Activated T-helper 1 cell treated with anti-CD3 and anti-CD28 coated beads, Interleukin-2, amount 50 U/mL, for 16 hours (primary cell): Measurements from ENCODE around the gene PPT2.
"Not testable (repeated sequence)": the region's sequence is repeated elsewhere in the genome, so short reads cannot be mapped to it uniquely, and the experiment has no call there.

Experiments
- DNase-seq, 2 donors: peaks; one replicate each; pipeline ENCODE4 v3.0.0-alpha.2; 2020; ENCODE audit warnings: low read depth in 1 of 2, low spot score in 1 of 2

PPT2 gene

GRCh38 chr6:32175711-32176475, 22.0 kb downstream of the PPT2 start, which contains the start of gene AGPAT1:
Gene AGPAT1 (minus strand): TSS chr6:32176084. CDS start chr6:32171496, 4,588 bp downstream.
- DNase-seq, result peak; percentile 91 to 93

DNA sequence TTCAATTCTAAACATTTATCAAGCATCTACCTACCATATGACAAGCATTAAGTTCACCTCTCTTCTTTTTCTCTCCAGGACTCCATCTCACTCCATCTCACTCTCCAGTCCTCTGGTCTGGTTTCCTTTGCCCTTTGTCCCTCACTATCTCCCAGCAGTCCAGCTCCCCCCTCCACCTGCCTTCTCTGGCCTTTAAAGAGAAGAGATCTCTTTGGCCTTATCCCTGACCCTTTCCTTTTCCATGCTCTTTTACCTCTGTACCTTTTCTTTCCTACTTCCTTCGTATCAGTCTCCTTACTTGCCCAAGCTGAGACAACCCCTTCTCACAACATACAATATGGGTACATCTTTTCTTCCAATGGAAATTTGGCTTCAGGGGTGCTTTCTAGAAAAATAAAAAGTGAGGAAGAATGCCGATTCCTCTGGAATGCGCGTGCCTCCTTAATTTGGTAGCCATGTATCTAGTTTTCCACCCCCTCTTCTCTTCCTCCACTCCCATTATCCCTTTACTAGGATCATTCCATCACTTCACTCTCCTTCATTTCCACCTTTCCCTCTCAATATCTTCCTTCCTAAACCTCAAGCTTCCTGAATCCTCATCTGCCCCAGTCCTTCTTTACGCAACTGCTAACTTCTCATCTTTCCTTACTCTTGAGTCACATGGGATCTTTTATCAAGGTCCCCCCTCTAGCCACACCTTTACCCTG, 22.7 kb downstream of the PPT2 start:
- no peak for DNase-seq

- DNase-seq, result no peak
Measured at GRCh38 chr6:32177183-32177787, 23.3 kb downstream of the PPT2 start.

- DNase-seq, result peak; percentile 79 to 87
Measured at GRCh38 chr6:32177788-32178546, 24.0 kb downstream of the PPT2 start, which contains the start of gene RNF5. Gene RNF5 (plus strand): TSS chr6:32178405. CDS start chr6:32178512, 107 bp downstream.

GRCh38 chr6:32178547-32179440, 24.9 kb downstream of the PPT2 start:
- no peak for DNase-seq

DNA sequence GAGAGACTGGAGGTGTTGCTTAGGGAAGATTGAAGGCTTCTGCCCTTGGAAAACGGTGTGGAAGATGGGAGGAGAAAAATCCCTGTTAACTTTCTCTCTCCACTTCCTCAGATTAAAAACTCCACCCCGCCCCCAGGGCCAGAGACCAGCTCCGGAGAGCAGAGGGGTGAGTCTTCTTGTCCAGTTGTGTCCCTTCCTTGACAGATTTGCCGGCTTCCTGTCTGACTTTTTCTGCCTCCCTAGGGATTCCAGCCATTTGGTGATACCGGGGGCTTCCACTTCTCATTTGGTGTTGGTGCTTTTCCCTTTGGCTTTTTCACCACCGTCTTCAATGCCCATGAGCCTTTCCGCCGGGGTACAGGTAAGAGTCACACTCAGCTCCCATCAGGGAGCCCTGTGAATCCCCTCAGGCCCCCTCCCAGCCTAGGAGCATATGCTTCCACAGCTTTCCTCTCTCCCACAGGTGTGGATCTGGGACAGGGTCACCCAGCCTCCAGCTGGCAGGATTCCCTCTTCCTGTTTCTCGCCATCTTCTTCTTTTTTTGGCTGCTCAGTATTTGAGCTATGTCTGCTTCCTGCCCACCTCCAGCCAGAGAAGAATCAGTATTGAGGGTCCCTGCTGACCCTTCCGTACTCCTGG, 25.9 kb downstream of the PPT2 start:
- no peak for DNase-seq

DNA sequence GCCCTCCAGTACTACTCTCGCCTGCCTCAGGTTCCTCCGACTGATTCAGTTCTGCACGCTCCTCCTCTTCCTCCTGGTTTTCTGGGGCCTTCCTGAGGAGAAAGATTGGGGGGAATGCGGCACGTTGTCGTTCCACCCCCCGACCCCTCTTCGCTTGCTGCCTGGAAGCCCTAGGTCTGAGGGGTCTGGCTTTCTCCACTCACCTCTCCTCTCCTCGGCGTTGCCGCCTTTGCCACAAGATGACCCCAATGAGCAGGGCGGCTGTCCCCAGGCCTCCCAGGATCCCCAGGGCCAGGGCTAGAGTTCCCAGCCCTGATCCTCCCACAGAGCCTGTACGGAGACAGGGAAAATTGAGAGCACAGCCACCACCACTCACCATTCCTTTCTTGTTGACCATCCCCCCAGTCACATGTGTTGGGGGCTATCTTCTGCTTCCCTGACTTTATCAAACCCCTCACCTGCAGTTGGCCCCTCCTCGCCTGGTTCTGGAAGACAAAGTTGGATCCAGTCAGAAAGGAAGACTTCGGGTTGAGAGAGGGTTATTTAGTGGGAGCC, 27.3 kb downstream of the PPT2 start:
- DNase-seq, result no peak

GRCh38 chr6:32181915-32182529, 28.1 kb downstream of the PPT2 start:
- no peak for DNase-seq

GRCh38 chr6:32182555-32182981, 28.6 kb downstream of the PPT2 start:
- DNase-seq, result no peak

GRCh38 chr6:32183030-32183429, 29.1 kb downstream of the PPT2 start:
- DNase-seq, result no peak

DNA sequence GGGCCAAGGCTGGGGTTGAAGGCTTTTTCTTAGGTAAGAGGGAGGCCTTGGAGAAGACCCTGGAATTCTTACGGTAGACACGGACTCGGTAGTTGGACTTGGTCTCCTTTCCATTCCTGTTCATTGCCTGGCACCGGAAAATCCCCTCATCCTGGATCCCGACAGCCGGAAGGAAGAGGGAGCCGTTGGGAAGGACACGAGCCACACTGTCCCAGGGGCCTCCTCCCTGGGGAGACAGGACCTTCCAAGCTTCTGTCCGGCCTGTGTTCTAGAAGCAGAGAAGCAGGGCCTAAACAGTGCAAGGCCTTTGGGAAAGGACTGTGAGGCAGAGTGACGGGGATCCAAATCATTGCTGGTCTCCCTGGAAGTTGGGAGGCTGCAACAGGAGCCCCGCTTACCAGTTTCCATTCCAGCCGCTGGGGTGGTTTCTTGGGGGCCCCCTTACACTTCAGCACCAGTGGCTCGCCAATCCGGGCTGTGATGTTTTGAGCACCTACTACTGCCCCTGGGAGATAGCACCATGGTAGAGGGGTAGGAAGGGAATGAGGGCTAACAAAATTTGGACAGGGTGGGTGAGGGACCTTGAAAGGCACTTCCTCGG, 29.6 kb downstream of the PPT2 start:
- DNase-seq, result no peak

DNA sequence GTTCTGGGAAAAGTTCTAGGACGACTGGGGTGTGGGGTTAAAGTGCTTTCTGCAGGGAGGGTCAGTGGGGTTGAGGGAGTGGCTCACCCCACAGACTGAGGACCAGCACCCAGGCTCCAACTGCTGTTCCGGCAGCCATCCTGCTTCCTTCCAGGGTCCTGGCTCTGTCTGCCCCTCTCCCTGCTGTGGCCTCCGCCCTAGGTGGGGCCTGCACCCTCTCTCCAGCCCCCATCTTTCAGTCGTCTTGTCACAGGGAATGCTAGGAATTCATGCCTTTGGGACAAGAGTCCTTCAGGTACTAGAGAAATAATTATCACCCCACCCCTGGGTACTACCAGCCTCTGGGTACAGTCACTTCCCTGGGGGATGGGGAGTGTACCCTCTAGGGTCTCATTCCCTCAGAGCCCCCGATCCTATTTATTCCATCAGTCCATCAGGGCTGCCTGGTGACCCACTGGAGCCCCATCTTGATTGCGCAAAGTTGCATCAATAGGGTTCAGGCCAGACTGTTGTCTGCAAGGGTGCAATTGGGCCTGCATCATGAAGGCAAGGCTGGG, 30.2 kb downstream of the PPT2 start, which contains the start of gene AGER:
Gene AGER (minus strand): TSS at position 170 of the 557 bp plus-strand sequence. CDS start 31 bp downstream, at position 139.
- no peak for DNase-seq

- DNase-seq, result peak in 1 of 2 donors; percentile 45
Measured at GRCh38 chr6:32185681-32186131, 31.8 kb downstream of the PPT2 start.

GRCh38 chr6:32186151-32186840, 32.4 kb downstream of the PPT2 start:
- not testable (repeated sequence) for DNase-seq

- DNase-seq, result no peak
Measured at GRCh38 chr6:32187009-32187709, 33.2 kb downstream of the PPT2 start.

DNA sequence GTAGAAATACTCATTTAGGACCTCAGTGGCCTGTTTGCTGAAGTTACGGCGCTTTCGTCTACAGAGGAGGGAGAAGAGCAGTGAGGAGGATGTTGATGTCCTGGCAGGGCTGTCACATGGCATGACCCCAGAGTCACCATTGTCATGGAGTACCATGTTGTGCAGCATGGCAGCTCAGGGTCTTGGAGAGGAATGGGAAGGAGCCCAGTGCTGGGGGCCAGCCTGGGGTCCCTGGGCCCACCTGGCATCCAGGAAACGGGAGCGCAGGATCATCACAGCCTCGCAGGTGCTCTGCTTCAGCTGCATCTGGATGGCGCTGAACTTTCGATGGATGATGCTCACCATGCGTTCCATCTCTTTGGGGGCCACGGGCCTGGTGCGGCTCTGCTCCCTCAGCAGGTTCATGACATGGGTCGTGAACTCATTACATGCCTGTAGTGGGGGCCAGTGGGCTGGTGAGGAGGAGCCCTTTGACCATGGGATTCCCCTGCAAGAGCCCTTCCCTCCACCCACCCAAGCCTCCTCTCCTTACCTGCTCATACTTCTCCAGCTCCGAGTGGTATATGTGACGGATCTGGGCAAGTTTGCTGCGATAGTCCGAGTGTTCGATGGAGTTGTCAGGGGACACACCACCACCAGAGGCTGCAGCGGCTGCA, 33.9 kb downstream of the PPT2 start:
- not testable (repeated sequence) for DNase-seq
